Tibial nerve (tissue), 4 donors: ENCODE results near the gene BCAN. TPM values are rescaled to one million over a fixed set of nuclear protein-coding genes. Genes with fewer than 3 reads are reported as not detected.
"Not testable (repeated sequence)": the region's sequence is repeated elsewhere in the genome, so short reads cannot be mapped to it uniquely, and the experiment has no call there.

Source experiments
- DNase-seq, 2 donors: peaks; one replicate each; pipeline ENCODE4 v3.0.0-alpha.2; 2019; ENCODE audit warnings: low spot score in 2 of 2
- H3K27ac ChIP-seq, 4 donors: fragments of 200-600 bp; sonication (generic) in 3 of 4; one replicate each; pipeline ENCODE4 v1.5.1; 2017 to 2019; ENCODE audit warnings: mild to moderate bottlenecking in 1 of 4
- H3K27me3 ChIP-seq, 2 donors: fragments of 200-600 bp; sonication (generic) in 1 of 2; one replicate each; pipeline versions ENCODE4 v1.5.1 to v1.6.0; 2017 to 2019
- H3K36me3 ChIP-seq, 3 donors: fragments of 200-600 bp; sonication (generic); one replicate each; pipeline ENCODE4 v1.5.1; 2018 to 2019
- H3K4me1 ChIP-seq, 4 donors: fragments of 200-600 bp; sonication (generic) in 3 of 4; one replicate each; pipeline ENCODE4 v1.5.1; 2017 to 2019
- H3K4me3 ChIP-seq, 4 donors: fragments of 200-600 bp; sonication (generic) in 3 of 4; one replicate each; pipeline ENCODE4 v1.5.1; 2017 to 2019; ENCODE audit warnings: mild to moderate bottlenecking in 1 of 4, moderate library complexity in 1 of 4
- H3K9me3 ChIP-seq, 4 donors: fragments of 200-600 bp; sonication (generic) in 3 of 4; one replicate each; pipeline ENCODE4 v1.5.1; 2017 to 2019
- EP300 ChIP-seq, 2 donors: sonication (generic); formaldehyde crosslinking; IDR thresholded peaks; one replicate each; pipeline ENCODE4 v1.6.1; 2017; ENCODE audit warnings: antibody characterized with exemption in 2 of 2, mild to moderate bottlenecking in 1 of 2
- POLR2A ChIP-seq, 2 donors: fragments of 450-650 bp; IDR thresholded peaks; one replicate each; pipeline ENCODE4 v1.6.1; 2017; ENCODE audit warnings: antibody characterized with exemption in 2 of 2, mild to moderate bottlenecking in 2 of 2, moderate library complexity in 2 of 2
- WGBS, 2 donors: methylation state at CpG; one replicate each; pipeline ENCODE4 v1.1.5; 2018; 5-methylcytosine and 5-hydroxymethylcytosine counted together
- total RNA-seq, 4 donors: library from RNA; depleted of rRNA; stranded (reverse); fragments of >200 nt; gene quantifications; one replicate each; pipeline ENCODE4 v1.1.0, GENCODE V29; 2016
- TF ChIP-seq, protein P1 (sequence below), 5 experiments: fragments of 200-600 bp in 3 of 5; fragments of 450-650 bp in 2 of 5; sonication (generic) in 3 of 5; IDR thresholded peaks; one replicate each; pipeline ENCODE4 v1.5.1; 2016 to 2019; ENCODE audit warnings: antibody characterized with exemption in 5 of 5, mild to moderate bottlenecking in 3 of 5, moderate library complexity in 2 of 5

BCAN gene
- total RNA-seq, 4 donors from 2014 or later, result not detected

- no peaks in the 10 kb centered on the region for H3K36me3 ChIP-seq
- H3K27ac ChIP-seq, result no peak overlapping the region
- peaks cover 9 to 95% of the 10 kb centered on the region in 2 donors for H3K27me3 ChIP-seq
- H3K4me1 ChIP-seq, result peaks cover 0 to 24% (median 22%) of the 10 kb centered on the region in 4 donors
- no peak overlapping the region for H3K4me3 ChIP-seq
- no peaks in the 10 kb centered on the region for H3K9me3 ChIP-seq
- 88 to 91% methylated on average over 2 of the region's 2 CpGs for WGBS, 2 donors
- peak in 1 of 2 donors; percentile 57 for DNase-seq
- TF ChIP-seq, protein P1, sequence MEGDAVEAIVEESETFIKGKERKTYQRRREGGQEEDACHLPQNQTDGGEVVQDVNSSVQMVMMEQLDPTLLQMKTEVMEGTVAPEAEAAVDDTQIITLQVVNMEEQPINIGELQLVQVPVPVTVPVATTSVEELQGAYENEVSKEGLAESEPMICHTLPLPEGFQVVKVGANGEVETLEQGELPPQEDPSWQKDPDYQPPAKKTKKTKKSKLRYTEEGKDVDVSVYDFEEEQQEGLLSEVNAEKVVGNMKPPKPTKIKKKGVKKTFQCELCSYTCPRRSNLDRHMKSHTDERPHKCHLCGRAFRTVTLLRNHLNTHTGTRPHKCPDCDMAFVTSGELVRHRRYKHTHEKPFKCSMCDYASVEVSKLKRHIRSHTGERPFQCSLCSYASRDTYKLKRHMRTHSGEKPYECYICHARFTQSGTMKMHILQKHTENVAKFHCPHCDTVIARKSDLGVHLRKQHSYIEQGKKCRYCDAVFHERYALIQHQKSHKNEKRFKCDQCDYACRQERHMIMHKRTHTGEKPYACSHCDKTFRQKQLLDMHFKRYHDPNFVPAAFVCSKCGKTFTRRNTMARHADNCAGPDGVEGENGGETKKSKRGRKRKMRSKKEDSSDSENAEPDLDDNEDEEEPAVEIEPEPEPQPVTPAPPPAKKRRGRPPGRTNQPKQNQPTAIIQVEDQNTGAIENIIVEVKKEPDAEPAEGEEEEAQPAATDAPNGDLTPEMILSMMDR (IDR thresholded peaks at IDR 0.05), result peak; percentile 40 to 64 (median 49)
- no peak for TF ChIP-seq EP300 (IDR thresholded peaks at IDR 0.05)
These were observed 14.5 kb upstream of the BCAN start for GRCh38 chr1:156627313-156627880.

- peaks cover 9 to 94% of the 10 kb centered on the region in 2 donors for H3K27me3 ChIP-seq
- H3K9me3 ChIP-seq, result no peaks in the 10 kb centered on the region
- no peak overlapping the region for H3K4me3 ChIP-seq
- 84 to 88% methylated on average over 8 of the region's 8 CpGs for WGBS, 2 donors
- peaks cover 0 to 12% (median 10%) of the 10 kb centered on the region in 4 donors for H3K4me1 ChIP-seq
- TF ChIP-seq POLR2A (IDR thresholded peaks at IDR 0.05), result no peak
- TF ChIP-seq, protein P1 (IDR thresholded peaks at IDR 0.05), result no peak
- no peak for TF ChIP-seq EP300 (IDR thresholded peaks at IDR 0.05)
- no peak overlapping the region for H3K27ac ChIP-seq
- H3K36me3 ChIP-seq, result no peaks in the 10 kb centered on the region
- DNase-seq, result no peak
These were observed 12.0 kb upstream of the BCAN start for GRCh38 chr1:156629823-156630449.

DNA sequence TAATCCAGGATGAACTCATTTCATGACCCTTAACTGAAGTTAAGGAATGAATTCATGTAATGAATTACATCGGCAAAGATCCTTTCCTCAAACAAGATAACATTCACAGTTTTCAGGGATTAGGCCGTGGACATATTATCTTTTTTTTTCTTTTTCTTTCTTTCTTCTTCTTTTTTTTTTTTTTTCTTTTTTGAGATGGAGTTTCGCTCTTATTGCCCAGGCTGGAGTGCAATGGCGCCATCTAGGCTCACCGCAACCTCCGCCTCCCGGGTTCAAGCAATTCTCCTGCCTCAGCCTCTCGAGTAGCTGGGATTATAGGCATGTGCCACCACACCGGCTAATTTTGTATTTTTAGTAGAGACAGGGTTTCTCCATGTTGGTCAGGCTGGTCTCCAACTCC is 10.8 kb upstream of the BCAN start:
- H3K9me3 ChIP-seq, H3K4me1 ChIP-seq, H3K27ac ChIP-seq, H3K36me3 ChIP-seq, H3K4me3 ChIP-seq, DNase-seq: not testable (repeated sequence)
- WGBS, 2 donors, result 51 to 59% methylated on average over 9 of the region's 9 CpGs
- peaks cover 4 to 94% of the 10 kb centered on the region in 2 donors for H3K27me3 ChIP-seq

DNA sequence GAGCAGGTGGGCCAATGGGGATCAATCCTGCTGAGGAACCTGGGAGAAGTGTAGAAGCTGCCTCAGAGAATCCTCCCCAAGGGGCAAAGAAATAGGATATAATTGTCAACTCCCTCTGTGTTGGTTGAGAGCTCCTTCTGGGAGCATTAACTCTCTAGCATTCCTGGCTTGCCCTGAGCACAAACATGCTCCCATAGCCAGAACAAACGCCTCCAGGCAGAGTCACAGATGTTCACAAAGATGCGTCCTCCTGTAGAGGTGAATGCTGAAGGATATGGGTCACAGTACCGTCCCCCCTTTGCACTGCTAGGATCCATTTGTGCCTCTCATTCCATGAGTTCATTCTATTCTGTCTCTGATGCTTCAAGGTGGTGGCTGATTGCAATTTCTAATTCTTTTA is 9.6 kb upstream of the BCAN start:
- DNase-seq, result no peak
- Histone ChIP-seq H3K9me3 (no peaks in the 10 kb centered on the region), H3K27ac (no peak overlapping the region), H3K4me3 (no peak overlapping the region), H3K36me3 (no peaks in the 10 kb centered on the region), H3K4me1 (no peaks in the 10 kb centered on the region), H3K27me3 (peaks cover 0 to 94% of the 10 kb centered on the region in 2 donors)
- 51 to 61% methylated on average over 3 of the region's 3 CpGs for WGBS, 2 donors
- TF ChIP-seq EP300 (IDR thresholded peaks at IDR 0.05), result no peak
- no peak for TF ChIP-seq POLR2A (IDR thresholded peaks at IDR 0.05)
- TF ChIP-seq, protein P1 (IDR thresholded peaks at IDR 0.05), result no peak

DNA sequence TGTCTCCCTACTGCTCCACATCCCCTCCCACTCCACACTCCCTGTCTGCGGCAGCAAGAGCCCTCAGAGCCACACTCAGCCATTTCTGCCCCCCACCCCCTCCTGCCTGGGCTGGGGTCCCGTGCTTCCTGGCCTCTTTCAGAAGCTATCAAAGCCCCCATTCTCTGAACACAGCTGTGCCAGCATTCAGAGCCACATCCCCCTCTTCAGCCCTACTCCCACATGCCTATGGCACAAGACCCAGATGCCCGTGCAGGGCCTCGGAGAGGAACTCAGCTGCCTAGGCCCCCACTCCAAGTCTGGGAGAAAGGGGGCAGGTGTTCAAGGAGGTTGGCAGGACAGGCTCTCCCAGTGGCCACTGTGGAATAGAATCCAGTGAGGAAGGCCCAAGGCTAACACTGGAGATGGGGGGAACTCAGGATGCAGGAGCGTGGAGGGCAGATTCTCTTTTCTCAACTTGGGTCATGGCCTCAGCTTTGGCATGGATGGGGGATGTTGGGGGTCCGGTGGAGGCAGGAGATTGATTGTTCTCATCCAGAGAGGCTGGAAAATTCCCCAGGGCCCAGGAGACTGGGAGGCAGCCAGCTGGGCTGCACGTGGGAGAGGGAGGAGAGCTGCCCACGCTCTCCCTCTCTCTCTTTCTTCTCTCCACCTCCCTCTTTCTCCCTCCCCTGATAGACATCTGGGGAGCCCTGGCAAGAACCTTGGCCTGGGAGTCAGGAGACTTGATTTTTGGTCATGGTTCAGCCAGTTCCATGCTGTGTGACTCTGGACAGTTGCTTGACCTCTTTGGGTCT is 3.5 kb upstream of the BCAN start:
- Histone ChIP-seq H3K27ac (no peak overlapping the region), H3K27me3 (peaks cover 0 to 98% of the 10 kb centered on the region in 2 donors), H3K9me3 (no peaks in the 10 kb centered on the region), H3K4me3 (no peak overlapping the region), H3K36me3 (no peaks in the 10 kb centered on the region), H3K4me1 (peaks cover 0 to 14% (median 6%) of the 10 kb centered on the region in 4 donors)
- no peak for DNase-seq
- TF ChIP-seq, protein P1 (IDR thresholded peaks at IDR 0.05), result no peak
- no peak for TF ChIP-seq POLR2A (IDR thresholded peaks at IDR 0.05)
- TF ChIP-seq EP300 (IDR thresholded peaks at IDR 0.05), result no peak
- 40 to 44% methylated on average over 8 of the region's 8 CpGs for WGBS, 2 donors
